ENCODE data around the gene BLMH. TPM values are rescaled to one million over a fixed set of nuclear protein-coding genes. Genes with fewer than 3 reads are reported as not detected.

Gene BLMH
- total and polyA plus RNA-seq, 9 donors = 12.9 to 32.0 (median 23.1) TPM

- 26 to 33% (median 27%) methylated on average over 26 to 27 of the region's 27 CpGs for WGBS, 3 donors
- no peak overlapping the region for H3K27ac ChIP-seq
- H3K36me3 ChIP-seq = no peaks in the 10 kb centered on the region
- intact Hi-C loops (cut with DNase I) = no loop called here
- TF ChIP-seq POLR2A (IDR thresholded peaks at IDR 0.05) (no peak), CTCF (IDR thresholded peaks at IDR 0.05) (no peak), EP300 (IDR thresholded peaks at IDR 0.05) (no peak)
- no peak for DNase-seq
- no peak overlapping the region for H3K4me3 ChIP-seq
- no peaks in the 10 kb centered on the region for H3K27me3 ChIP-seq
- peaks cover 6% of the 10 kb centered on the region for H3K4me1 ChIP-seq (ENCODE audit: insufficient read depth)
- H3K9me3 ChIP-seq = no peaks in the 10 kb centered on the region
Measured at GRCh38 chr17:30238387-30239088, 53.2 kb downstream of the BLMH start.

- Histone ChIP-seq H3K4me3 (no peak overlapping the region), H3K4me1 (ENCODE audit: insufficient read depth) (peaks cover 6% of the 10 kb centered on the region), H3K27ac (no peak overlapping the region), H3K9me3 (no peaks in the 10 kb centered on the region), H3K27me3 (no peaks in the 10 kb centered on the region), H3K36me3 (no peaks in the 10 kb centered on the region)
- TF ChIP-seq CTCF (IDR thresholded peaks at IDR 0.05) (no peak), POLR2A (IDR thresholded peaks at IDR 0.05) (no peak), EP300 (IDR thresholded peaks at IDR 0.05) (no peak)
- DNase-seq = no peak
- intact Hi-C loops (cut with DNase I) = no loop called here
- 13 to 25% (median 23%) methylated on average over 7 of the region's 7 CpGs for WGBS, 3 donors
Measured at GRCh38 chr17:30238003-30238344, 53.8 kb downstream of the BLMH start.

GRCh38 chr17:30237296-30238002 is 54.3 kb downstream of the BLMH start:
- no peaks in the 10 kb centered on the region for H3K27me3 ChIP-seq
- no peak for DNase-seq
- 9 to 21% (median 17%) methylated on average over 18 to 21 of the region's 21 CpGs for WGBS, 3 donors
- no peaks in the 10 kb centered on the region for H3K9me3 ChIP-seq
- no peak for TF ChIP-seq POLR2A (IDR thresholded peaks at IDR 0.05)
- TF ChIP-seq CTCF (IDR thresholded peaks at IDR 0.05) = no peak
- no peak for TF ChIP-seq EP300 (IDR thresholded peaks at IDR 0.05)
- H3K27ac ChIP-seq = no peak overlapping the region
- intact Hi-C loops (cut with DNase I) = no loop called here
- no peak overlapping the region for H3K4me3 ChIP-seq
- peaks cover 6% of the 10 kb centered on the region for H3K4me1 ChIP-seq (ENCODE audit: insufficient read depth)
- H3K36me3 ChIP-seq = no peaks in the 10 kb centered on the region

GRCh38 chr17:30236766-30237165 is 55.0 kb downstream of the BLMH start:
- H3K4me3 ChIP-seq = no peak overlapping the region
- no peaks in the 10 kb centered on the region for H3K27me3 ChIP-seq
- no peak for TF ChIP-seq EP300 (IDR thresholded peaks at IDR 0.05)
- TF ChIP-seq CTCF (IDR thresholded peaks at IDR 0.05) = no peak
- no peak for TF ChIP-seq POLR2A (IDR thresholded peaks at IDR 0.05)
- peaks cover 6% of the 10 kb centered on the region for H3K4me1 ChIP-seq (ENCODE audit: insufficient read depth)
- WGBS, 3 donors = 4 to 9% (median 5%) methylated on average over 18 to 20 of the region's 20 CpGs
- H3K36me3 ChIP-seq = no peaks in the 10 kb centered on the region
- no peak overlapping the region for H3K27ac ChIP-seq
- H3K9me3 ChIP-seq = no peaks in the 10 kb centered on the region
- DNase-seq = peak in 3 of 5 donors; percentile 16 to 54 (median 26)
- intact Hi-C loops (cut with DNase I) = no loop called here

Measured in ovary (tissue), 9 donors.